Keratinocyte (primary cell): ENCODE results near the gene FSHB. TPM values are rescaled to one million over a fixed set of nuclear protein-coding genes. Genes with fewer than 3 reads are reported as not detected.

ENCODE experiments used
- DNase-seq: peaks from one replicate; pipeline ENCODE4 v3.0.0-alpha.2; 2011; ENCODE audit warnings: low read depth, missing footprints, low spot score
- FAIRE-seq: peaks from 2 replicates; lab custom pipeline; 2011; peaks lifted over from hg19 to GRCh38; lab: Jason Lieb, UNC
- H2AFZ ChIP-seq: 2 replicates; pipeline ENCODE4 v1.6.0; 2012; ENCODE audit warnings: low read length, control low read depth, inconsistent platforms; ENCODE audit not compliant: control insufficient read depth
- H3K27ac ChIP-seq: 2 replicates; pipeline ENCODE4 v1.5.1; 2011; ENCODE audit warnings: low read length; ENCODE audit not compliant: control insufficient read depth, insufficient read depth
- H3K27me3 ChIP-seq: 3 replicates; pipeline ENCODE4 v1.6.0; 2011; ENCODE audit warnings: low read length; ENCODE audit not compliant: control insufficient read depth, insufficient read depth; ENCODE audit errors: extremely low read depth
- H3K36me3 ChIP-seq, 2 experiments: 2 replicates in 1 of 2; 3 replicates in 1 of 2; pipeline ENCODE4 v1.5.1; 2011; ENCODE audit warnings: low read length in 2 of 2, mild to moderate bottlenecking in 1 of 2; ENCODE audit not compliant: control insufficient read depth in 2 of 2, insufficient read depth in 2 of 2; ENCODE audit errors: extremely low read depth in 1 of 2
- H3K4me1 ChIP-seq: 3 replicates; pipeline ENCODE4 v1.5.1; 2011; ENCODE audit warnings: low read length; ENCODE audit not compliant: control insufficient read depth, insufficient read depth; ENCODE audit errors: extremely low read depth
- H3K4me2 ChIP-seq: 3 replicates; pipeline ENCODE4 v1.6.0; 2011; ENCODE audit warnings: low read depth, low read length; ENCODE audit not compliant: control insufficient read depth, insufficient read depth; ENCODE audit errors: extremely low read depth
- H3K4me3 ChIP-seq, 3 experiments: fragments of 200-600 bp in 1 of 3; sonication (generic) in 1 of 3; 2 replicates in 2 of 3; 3 replicates in 1 of 3; pipeline ENCODE4 v1.5.1; 2011 to 2016; ENCODE audit warnings: low read length in 3 of 3, mild to moderate bottlenecking in 3 of 3, control low read depth in 2 of 3, inconsistent platforms in 1 of 3, low read depth in 1 of 3, mixed read lengths in 1 of 3, mixed run types in 1 of 3, moderate library complexity in 1 of 3; ENCODE audit not compliant: control insufficient read depth in 2 of 3, insufficient read depth in 2 of 3; ENCODE audit errors: extremely low read depth in 1 of 3
- H3K79me2 ChIP-seq: 2 replicates; pipeline ENCODE4 v1.6.0; 2012; ENCODE audit warnings: low read length; ENCODE audit not compliant: control insufficient read depth, insufficient read depth
- H3K9ac ChIP-seq: 3 replicates; pipeline ENCODE4 v1.6.0; 2011; ENCODE audit warnings: low read length; ENCODE audit not compliant: control insufficient read depth, insufficient read depth; ENCODE audit errors: extremely low read depth
- H3K9me1 ChIP-seq: 3 replicates; pipeline ENCODE4 v1.6.0; 2011; ENCODE audit warnings: low read length; ENCODE audit not compliant: control insufficient read depth, insufficient read depth; ENCODE audit errors: extremely low read depth
- H3K9me3 ChIP-seq: 2 replicates; pipeline ENCODE4 v1.5.1; 2012; ENCODE audit warnings: low read depth, low read length; ENCODE audit not compliant: control insufficient read depth
- H4K20me1 ChIP-seq: 3 replicates; pipeline ENCODE4 v1.6.0; 2011; ENCODE audit warnings: low read length; ENCODE audit not compliant: control insufficient read depth, insufficient read depth; ENCODE audit errors: extremely low read depth
- EZH2 ChIP-seq: IDR thresholded peaks from one replicate; pipeline ENCODE4 v1.6.1; 2012; ENCODE audit warnings: inconsistent platforms, mild to moderate bottlenecking, low read length, moderate library complexity
- dilution Hi-C: fragments of 300-500 bp; cut with MboI; formaldehyde crosslinking; loops from one replicate; pipeline ENCODE4 v1.7.0; 2020; ENCODE audit warnings: low sequenced_read_pairs; ENCODE audit not compliant: extremely low pct_ligation_motif_present
- polyA plus RNA-seq, 5 experiments: library from polyadenylated mRNA; depleted of rRNA in 3 of 5; stranded (reverse) in 3 of 5; stranded (forward) in 1 of 5; unstranded in 1 of 5; fragments of >200 nt; gene quantifications; 1 replicate in 1 of 5; 2 replicates in 3 of 5; 3 replicates in 1 of 5; pipeline versions ENCODE4 v1.2.1 to v1.2.3, GENCODE V29; 2011 to 2012; ENCODE audit warnings: missing spikeins in 2 of 5, low read depth in 1 of 5, low replicate concordance in 1 of 5
- TF ChIP-seq, protein P1 (sequence below), 3 experiments: IDR thresholded peaks in 1 of 3; conservative IDR thresholded peaks in 1 of 3; optimal IDR thresholded peaks in 1 of 3; 2 replicates in 2 of 3; 3 replicates in 1 of 3; pipeline versions ENCODE3 to v1.5.1; 2011; ENCODE audit warnings: low read length in 3 of 3, mild to moderate bottlenecking in 3 of 3, moderate library complexity in 2 of 3, control low read depth in 1 of 3, inconsistent platforms in 1 of 3; ENCODE audit not compliant: insufficient read depth in 2 of 3; ENCODE audit errors: extremely low read depth in 1 of 3

The FSHB gene
- polyA plus RNA-seq, 1 donor (not counting 4 experiments of a cell fraction or from before 2014, with no cell fraction given) = not detected

GRCh38 chr11:30225642-30226041 is 5.2 kb upstream of the FSHB start:
- no peak overlapping the region for H2AFZ ChIP-seq
- no peaks in the 10 kb centered on the region for H3K27me3 ChIP-seq
- no peak overlapping the region for H3K4me3 ChIP-seq
- H3K79me2 ChIP-seq = no peaks in the 10 kb centered on the region
- FAIRE-seq (no peak), DNase-seq (no peak)
- dilution Hi-C loops = no loop called here
- H3K9me1 ChIP-seq = no peaks in the 10 kb centered on the region
- H4K20me1 ChIP-seq = no peaks in the 10 kb centered on the region
- H3K27ac ChIP-seq = no peak overlapping the region
- no peaks in the 10 kb centered on the region for H3K4me1 ChIP-seq
- no peak for TF ChIP-seq EZH2
- TF ChIP-seq, protein P1, sequence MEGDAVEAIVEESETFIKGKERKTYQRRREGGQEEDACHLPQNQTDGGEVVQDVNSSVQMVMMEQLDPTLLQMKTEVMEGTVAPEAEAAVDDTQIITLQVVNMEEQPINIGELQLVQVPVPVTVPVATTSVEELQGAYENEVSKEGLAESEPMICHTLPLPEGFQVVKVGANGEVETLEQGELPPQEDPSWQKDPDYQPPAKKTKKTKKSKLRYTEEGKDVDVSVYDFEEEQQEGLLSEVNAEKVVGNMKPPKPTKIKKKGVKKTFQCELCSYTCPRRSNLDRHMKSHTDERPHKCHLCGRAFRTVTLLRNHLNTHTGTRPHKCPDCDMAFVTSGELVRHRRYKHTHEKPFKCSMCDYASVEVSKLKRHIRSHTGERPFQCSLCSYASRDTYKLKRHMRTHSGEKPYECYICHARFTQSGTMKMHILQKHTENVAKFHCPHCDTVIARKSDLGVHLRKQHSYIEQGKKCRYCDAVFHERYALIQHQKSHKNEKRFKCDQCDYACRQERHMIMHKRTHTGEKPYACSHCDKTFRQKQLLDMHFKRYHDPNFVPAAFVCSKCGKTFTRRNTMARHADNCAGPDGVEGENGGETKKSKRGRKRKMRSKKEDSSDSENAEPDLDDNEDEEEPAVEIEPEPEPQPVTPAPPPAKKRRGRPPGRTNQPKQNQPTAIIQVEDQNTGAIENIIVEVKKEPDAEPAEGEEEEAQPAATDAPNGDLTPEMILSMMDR (optimal IDR thresholded peaks at IDR 0.05 in 1 of 3, IDR thresholded peaks at IDR 0.05 in 1 of 3, conservative IDR thresholded peaks at IDR 0.05 in 1 of 3; ENCODE audit: extremely low read depth in 1 of 3, insufficient read depth in 2 of 3, low read length in 3 of 3) = no peak
- no peak overlapping the region for H3K4me2 ChIP-seq
- no peaks in the 10 kb centered on the region for H3K36me3 ChIP-seq
- H3K9ac ChIP-seq = no peak overlapping the region
- no peaks in the 10 kb centered on the region for H3K9me3 ChIP-seq

DNA sequence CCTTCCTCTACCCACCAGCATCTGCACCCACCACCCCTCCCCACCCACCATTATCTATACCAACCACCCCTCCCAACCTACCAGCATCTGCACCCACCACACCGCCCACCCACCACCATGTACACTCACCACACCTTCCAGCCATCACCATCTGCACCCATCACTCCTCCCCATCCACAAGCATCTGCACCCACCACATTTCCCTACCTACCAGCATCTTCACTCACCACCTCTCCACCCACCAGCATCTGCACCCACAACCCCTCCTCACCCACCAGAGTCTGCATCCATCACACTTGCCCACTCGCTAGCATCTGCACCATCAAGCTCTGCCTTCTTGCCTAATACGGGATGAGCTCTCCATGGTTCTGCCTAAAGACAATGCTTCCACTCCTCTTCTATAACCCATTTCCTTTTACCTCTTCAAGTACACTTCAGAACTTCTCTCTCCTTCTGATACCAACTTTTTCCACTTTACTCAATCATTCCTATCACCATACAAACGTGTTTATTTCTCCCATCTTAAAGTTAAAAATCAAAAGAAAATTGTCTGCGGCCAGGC is 2.4 kb upstream of the FSHB start:
- no peaks in the 10 kb centered on the region for H3K4me1 ChIP-seq
- no peak for DNase-seq
- dilution Hi-C loops = no loop called here
- no peak overlapping the region for H3K9ac ChIP-seq
- H3K27me3 ChIP-seq = no peaks in the 10 kb centered on the region
- no peak overlapping the region for H3K4me2 ChIP-seq
- no peaks in the 10 kb centered on the region for H3K36me3 ChIP-seq
- H3K4me3 ChIP-seq = no peak overlapping the region
- H3K9me3 ChIP-seq = no peaks in the 10 kb centered on the region
- no peak overlapping the region for H3K27ac ChIP-seq
- TF ChIP-seq EZH2 = no peak
- TF ChIP-seq, protein P1 (optimal IDR thresholded peaks at IDR 0.05 in 1 of 3, IDR thresholded peaks at IDR 0.05 in 1 of 3, conservative IDR thresholded peaks at IDR 0.05 in 1 of 3; ENCODE audit: extremely low read depth in 1 of 3, insufficient read depth in 2 of 3, low read length in 3 of 3) = no peak
- no peaks in the 10 kb centered on the region for H3K79me2 ChIP-seq
- H4K20me1 ChIP-seq = no peaks in the 10 kb centered on the region
- H3K9me1 ChIP-seq = no peaks in the 10 kb centered on the region
- no peak for FAIRE-seq
- H2AFZ ChIP-seq = no peak overlapping the region
